ENCODE data around the gene KNL1.

DNA sequence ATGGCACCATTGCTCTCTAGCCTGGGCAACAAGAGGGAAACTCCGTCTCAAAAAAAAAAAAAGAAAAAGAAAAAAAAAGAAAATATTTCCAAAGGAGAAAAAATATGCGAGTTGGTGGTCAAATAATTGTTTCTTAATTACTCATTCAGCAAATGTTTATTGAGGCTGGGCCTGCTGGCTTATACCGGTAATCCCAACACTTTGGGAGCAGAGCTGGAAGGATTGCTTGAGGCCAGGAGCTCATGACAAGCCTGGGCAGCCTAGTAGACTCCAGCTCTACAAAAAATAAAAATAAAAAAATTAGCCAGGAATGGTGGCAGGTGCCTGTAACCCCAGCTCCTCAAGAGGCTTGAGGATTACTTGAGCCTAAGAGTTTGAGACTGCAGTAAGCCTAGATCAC is 4.1 kb downstream of the KNL1 start:
- no peak for TF ChIP-seq SP1 (IDR thresholded peaks at IDR 0.05; ENCODE audit: low read depth, low read length)
- no peak for TF ChIP-seq HCFC1 (IDR thresholded peaks at IDR 0.05; ENCODE audit: low read length)
- no peak for TF ChIP-seq GABPA (IDR thresholded peaks at IDR 0.05; ENCODE audit: low read depth)
- TF ChIP-seq, protein P1, sequence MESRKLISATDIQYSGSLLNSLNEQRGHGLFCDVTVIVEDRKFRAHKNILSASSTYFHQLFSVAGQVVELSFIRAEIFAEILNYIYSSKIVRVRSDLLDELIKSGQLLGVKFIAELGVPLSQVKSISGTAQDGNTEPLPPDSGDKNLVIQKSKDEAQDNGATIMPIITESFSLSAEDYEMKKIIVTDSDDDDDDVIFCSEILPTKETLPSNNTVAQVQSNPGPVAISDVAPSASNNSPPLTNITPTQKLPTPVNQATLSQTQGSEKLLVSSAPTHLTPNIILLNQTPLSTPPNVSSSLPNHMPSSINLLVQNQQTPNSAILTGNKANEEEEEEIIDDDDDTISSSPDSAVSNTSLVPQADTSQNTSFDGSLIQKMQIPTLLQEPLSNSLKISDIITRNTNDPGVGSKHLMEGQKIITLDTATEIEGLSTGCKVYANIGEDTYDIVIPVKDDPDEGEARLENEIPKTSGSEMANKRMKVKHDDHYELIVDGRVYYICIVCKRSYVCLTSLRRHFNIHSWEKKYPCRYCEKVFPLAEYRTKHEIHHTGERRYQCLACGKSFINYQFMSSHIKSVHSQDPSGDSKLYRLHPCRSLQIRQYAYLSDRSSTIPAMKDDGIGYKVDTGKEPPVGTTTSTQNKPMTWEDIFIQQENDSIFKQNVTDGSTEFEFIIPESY (IDR thresholded peaks at IDR 0.05): no peak
- TF ChIP-seq ESRRA (IDR thresholded peaks at IDR 0.05; ENCODE audit: low read length): no peak
- TF ChIP-seq, protein P2, sequence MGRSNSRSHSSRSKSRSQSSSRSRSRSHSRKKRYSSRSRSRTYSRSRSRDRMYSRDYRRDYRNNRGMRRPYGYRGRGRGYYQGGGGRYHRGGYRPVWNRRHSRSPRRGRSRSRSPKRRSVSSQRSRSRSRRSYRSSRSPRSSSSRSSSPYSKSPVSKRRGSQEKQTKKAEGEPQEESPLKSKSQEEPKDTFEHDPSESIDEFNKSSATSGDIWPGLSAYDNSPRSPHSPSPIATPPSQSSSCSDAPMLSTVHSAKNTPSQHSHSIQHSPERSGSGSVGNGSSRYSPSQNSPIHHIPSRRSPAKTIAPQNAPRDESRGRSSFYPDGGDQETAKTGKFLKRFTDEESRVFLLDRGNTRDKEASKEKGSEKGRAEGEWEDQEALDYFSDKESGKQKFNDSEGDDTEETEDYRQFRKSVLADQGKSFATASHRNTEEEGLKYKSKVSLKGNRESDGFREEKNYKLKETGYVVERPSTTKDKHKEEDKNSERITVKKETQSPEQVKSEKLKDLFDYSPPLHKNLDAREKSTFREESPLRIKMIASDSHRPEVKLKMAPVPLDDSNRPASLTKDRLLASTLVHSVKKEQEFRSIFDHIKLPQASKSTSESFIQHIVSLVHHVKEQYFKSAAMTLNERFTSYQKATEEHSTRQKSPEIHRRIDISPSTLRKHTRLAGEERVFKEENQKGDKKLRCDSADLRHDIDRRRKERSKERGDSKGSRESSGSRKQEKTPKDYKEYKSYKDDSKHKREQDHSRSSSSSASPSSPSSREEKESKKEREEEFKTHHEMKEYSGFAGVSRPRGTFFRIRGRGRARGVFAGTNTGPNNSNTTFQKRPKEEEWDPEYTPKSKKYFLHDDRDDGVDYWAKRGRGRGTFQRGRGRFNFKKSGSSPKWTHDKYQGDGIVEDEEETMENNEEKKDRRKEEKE (IDR thresholded peaks at IDR 0.05): no peak
- no peak for TF ChIP-seq MXI1 (IDR thresholded peaks at IDR 0.05; ENCODE audit: low read depth, low read length)
- TF ChIP-seq POLR2AphosphoS2 (IDR thresholded peaks at IDR 0.05; ENCODE audit: low read depth, low read length): no peak
- no peak for TF ChIP-seq CHD2 (IDR thresholded peaks at IDR 0.05; ENCODE audit: borderline replicate concordance, low read depth, low read length)

Data from GM12878 (cell line).